LNCaP clone FGC (cell line): ENCODE data around the gene ITGA11.

Source experiments
- DNase-seq: peaks from one replicate; pipeline ENCODE4 v3.0.0-alpha.2; 2011; ENCODE audit warnings: low read depth
- H3K4me3 ChIP-seq: 2 replicates; pipeline ENCODE4 v1.5.1; 2011; ENCODE audit warnings: mild to moderate bottlenecking, low read depth, low read length, control low read depth
- TF ChIP-seq, protein P1 (sequence below): IDR thresholded peaks from 2 replicates; pipeline ENCODE4 v1.5.1; 2012; ENCODE audit warnings: mild to moderate bottlenecking; ENCODE audit not compliant: control insufficient read depth, insufficient read depth; ENCODE audit errors: extremely low read depth

Gene ITGA11

DNA sequence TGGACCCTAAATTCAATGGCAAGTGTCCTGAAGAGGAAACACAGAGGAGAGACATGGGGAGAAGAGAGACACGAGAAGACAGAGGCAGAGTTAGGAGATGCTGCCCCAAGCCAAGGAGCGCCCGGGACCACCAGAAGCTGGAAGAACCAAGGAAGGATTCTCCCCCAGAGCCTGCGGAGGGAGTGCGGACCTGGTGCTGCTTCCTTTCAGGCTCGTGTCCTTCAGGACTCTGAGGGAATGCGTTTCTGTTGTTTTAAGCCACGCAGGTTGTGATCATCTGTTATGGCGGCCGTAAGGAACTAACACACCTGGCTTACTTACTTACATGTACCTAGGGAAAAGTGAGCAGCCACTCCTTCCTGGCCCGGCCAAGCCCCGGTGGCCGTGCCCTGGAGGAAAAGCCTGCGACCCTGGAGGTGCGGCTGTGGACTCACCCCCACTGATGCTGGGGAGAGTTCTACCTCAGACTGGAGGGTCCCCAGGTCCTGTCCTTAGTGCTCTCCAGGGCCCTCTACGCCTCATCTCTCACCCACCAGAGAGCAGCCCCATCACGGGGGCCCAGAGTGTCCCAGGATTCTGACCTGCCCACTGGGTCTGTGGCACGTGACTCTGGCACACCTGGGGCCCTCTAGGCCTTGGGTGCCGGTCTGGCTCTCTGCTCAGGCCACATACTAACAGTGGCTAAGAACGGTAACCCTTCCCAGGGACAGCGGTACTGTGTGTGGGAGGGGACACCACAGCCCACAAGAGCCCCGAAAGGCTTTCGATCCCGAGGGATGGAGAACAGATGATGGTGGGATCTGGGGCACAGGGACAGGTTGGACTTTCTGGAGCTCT is 61.8 kb downstream of the ITGA11 start:
- no peak for DNase-seq
- no peak overlapping the region for H3K4me3 ChIP-seq
- TF ChIP-seq, protein P1, sequence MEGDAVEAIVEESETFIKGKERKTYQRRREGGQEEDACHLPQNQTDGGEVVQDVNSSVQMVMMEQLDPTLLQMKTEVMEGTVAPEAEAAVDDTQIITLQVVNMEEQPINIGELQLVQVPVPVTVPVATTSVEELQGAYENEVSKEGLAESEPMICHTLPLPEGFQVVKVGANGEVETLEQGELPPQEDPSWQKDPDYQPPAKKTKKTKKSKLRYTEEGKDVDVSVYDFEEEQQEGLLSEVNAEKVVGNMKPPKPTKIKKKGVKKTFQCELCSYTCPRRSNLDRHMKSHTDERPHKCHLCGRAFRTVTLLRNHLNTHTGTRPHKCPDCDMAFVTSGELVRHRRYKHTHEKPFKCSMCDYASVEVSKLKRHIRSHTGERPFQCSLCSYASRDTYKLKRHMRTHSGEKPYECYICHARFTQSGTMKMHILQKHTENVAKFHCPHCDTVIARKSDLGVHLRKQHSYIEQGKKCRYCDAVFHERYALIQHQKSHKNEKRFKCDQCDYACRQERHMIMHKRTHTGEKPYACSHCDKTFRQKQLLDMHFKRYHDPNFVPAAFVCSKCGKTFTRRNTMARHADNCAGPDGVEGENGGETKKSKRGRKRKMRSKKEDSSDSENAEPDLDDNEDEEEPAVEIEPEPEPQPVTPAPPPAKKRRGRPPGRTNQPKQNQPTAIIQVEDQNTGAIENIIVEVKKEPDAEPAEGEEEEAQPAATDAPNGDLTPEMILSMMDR, result no peak

DNA sequence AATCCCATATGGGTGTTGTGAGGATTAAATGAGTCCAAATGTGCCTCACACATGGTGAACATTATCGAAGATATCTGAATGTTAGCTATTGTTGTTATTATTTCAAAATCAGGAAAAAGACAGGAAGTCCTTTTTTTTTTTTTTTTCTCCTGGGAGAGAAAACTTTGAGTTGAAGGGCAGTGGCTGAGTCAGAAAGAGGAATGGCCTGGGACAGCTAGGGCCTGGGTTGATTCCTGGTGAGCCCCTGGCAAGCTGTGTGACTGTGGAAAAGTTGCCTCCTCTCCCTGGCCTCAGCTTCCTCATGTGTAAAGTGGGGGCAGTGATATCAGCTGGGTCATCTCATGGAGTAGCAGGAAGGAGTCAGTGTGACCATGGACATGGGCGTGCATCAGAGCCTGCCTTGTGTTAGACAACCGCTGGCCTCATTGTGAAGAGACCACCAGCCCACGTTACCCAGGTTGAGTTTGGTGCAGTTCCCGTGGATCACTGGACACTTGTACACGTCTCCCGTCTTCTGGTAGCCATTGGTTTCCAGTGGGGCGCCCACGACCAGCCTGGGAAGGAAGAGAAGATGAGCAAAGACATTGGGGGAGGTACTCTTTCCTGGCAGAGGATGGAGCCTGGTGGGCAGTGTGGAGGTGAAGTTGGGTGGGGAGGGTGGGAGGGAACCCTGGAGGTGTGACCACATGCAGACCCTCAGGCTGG is 63.1 kb downstream of the ITGA11 start:
- no peak overlapping the region for H3K4me3 ChIP-seq
- no peak for DNase-seq
- TF ChIP-seq, protein P1, result no peak

DNA sequence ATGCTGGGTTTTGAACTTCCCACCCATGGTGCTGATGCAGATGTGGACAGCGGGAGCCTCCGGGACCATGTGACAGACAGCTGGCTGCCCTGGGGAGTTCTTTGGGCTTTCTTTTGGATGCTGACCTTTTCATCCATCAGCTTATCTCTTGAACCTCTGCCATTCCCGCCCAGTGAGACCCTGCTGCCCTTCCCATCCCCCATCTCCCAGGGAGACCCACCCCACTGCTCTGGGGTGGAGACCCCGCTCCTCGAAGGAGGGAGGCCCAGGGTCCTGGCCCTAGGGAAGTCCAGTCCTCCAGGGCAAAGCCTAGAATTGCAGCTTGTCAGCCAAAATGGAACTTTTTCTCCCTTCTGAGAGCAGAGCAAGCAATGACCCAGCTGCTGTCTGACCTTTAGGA is 64.0 kb downstream of the ITGA11 start:
- no peak overlapping the region for H3K4me3 ChIP-seq
- TF ChIP-seq, protein P1, result no peak
- no peak for DNase-seq

GRCh38 chr15:68367226-68367625 is 64.7 kb downstream of the ITGA11 start:
- TF ChIP-seq, protein P1, result no peak
- DNase-seq, result no peak
- H3K4me3 ChIP-seq, result no peak overlapping the region

- TF ChIP-seq, protein P1, result no peak
- no peak overlapping the region for H3K4me3 ChIP-seq
- no peak for DNase-seq
Measured at GRCh38 chr15:68366314-68366713, 65.6 kb downstream of the ITGA11 start.

DNA sequence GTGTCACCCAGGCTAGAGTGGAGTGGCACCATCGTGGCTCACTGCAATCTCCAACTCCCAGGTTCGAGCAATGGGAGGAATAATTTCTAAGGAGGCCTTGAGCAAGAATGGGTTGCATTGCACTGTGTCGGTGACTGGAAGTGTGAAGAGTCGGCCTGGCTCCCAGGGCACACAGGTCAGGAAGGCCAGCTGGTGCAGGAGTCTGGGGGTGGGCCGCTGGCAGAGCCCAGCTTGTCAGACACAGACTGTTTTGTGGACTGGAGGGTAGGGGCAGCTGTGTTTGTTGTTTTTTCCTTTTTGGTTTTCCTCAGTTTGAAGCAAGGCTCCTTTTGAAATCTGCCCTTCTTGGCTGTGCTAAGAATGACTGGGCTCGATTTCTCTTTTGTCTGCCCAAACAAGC is 66.2 kb downstream of the ITGA11 start:
- TF ChIP-seq, protein P1, result no peak
- DNase-seq, result no peak
- no peak overlapping the region for H3K4me3 ChIP-seq
